Spleen (tissue), 7 donors: ENCODE data around the gene APOL5.

Source experiments
- CTCF ChIP-seq, 11 experiments: fragments of 200-600 bp in 7 of 11; fragments of 450-650 bp in 4 of 11; sonication (generic) in 4 of 11; IDR thresholded peaks in 8 of 11; conservative IDR thresholded peaks in 3 of 11; 1 replicate in 7 of 11; 2 replicates in 4 of 11; pipeline versions ENCODE4 v1.4.0 to v1.8.0; 2016 to 2021; ENCODE audit warnings: antibody characterized with exemption in 11 of 11, inconsistent platforms in 4 of 11, mild to moderate bottlenecking in 1 of 11
- POLR2A ChIP-seq, 3 donors: fragments of 450-650 bp; IDR thresholded peaks; one replicate each; pipeline ENCODE4 v1.5.1; 2017; ENCODE audit warnings: antibody characterized with exemption in 3 of 3, mild to moderate bottlenecking in 1 of 3
- POLR2AphosphoS5 ChIP-seq, 3 donors: sonication (generic); formaldehyde crosslinking; IDR thresholded peaks; one replicate each; pipeline ENCODE4 v1.5.1; 2017; ENCODE audit warnings: antibody characterized with exemption in 3 of 3
- donor health status: DM: no; HTN: no; CAD: no; lungs with moderate emphysema.
- donor health status: DM: no; HTN: no; CAD: no.
- donor health status: DM: no; HTN: no; CAD: no.

GRCh38 chr22:35678836-35679235 is 38.8 kb upstream of the APOL5 start:
- TF ChIP-seq POLR2AphosphoS5 (IDR thresholded peaks at IDR 0.05) (no peak), CTCF (IDR thresholded peaks at IDR 0.05 in 8 of 11, conservative IDR thresholded peaks at IDR 0.05 in 3 of 11) (no peak), POLR2A (IDR thresholded peaks at IDR 0.05) (no peak)
